Measurements from ENCODE around the gene WDFY1. TPM values are rescaled to one million over a fixed set of nuclear protein-coding genes. Genes with fewer than 3 reads are reported as not detected.

The WDFY1 gene
- total RNA-seq, 1 donor from 2014 or later, result 77.0 TPM

GRCh38 chr2:223934870-223935269 lies 10.3 kb downstream of the WDFY1 start:
- no peak overlapping the region for H3K4me3 Mint-ChIP-seq
- DNase-seq (no peak), ATAC-seq (ENCODE audit: low read depth) (no peak)
- peaks cover 18% of the 10 kb centered on the region for H3K36me3 Mint-ChIP-seq (ENCODE audit: low read depth)
- intact Hi-C loops (cut with micrococcal nuclease), result no loop called here
- H3K4me1 Mint-ChIP-seq, result peaks cover 80% of the 10 kb centered on the region
- H3K9me3 Mint-ChIP-seq, result peaks cover 5% of the 10 kb centered on the region
- ChIA-PET POLR2A (interaction anchor here (0.6 kb wide), 1 partner anchor 15 kb away, joined by 5 read pairs; no protein-coding TSS in a partner anchor), CTCF (interaction anchor here (2.0 kb wide), 1 partner anchor 33 kb away, joined by 4 read pairs; no protein-coding TSS in a partner anchor)
- H3K27ac Mint-ChIP-seq, result no peak overlapping the region
- TF ChIP-seq CTCF (IDR thresholded peaks at IDR 0.05), result no peak
- no peaks in the 10 kb centered on the region for H3K27me3 Mint-ChIP-seq

- TF ChIP-seq CTCF (IDR thresholded peaks at IDR 0.05), result no peak
These were observed 12.0 kb downstream of the WDFY1 start for GRCh38 chr2:223932816-223933800.

GRCh38 chr2:223930103-223930976 lies 14.8 kb downstream of the WDFY1 start:
- ATAC-seq (ENCODE audit: low read depth) (no peak), DNase-seq (no peak)
- no peak overlapping the region for H3K4me3 Mint-ChIP-seq
- no peaks in the 10 kb centered on the region for H3K27me3 Mint-ChIP-seq
- ChIA-PET POLR2A (interaction anchor here (0.7 to 1.3 kb wide), 2 partner anchors 8 to 22 kb away, joined by 3 to 7 read pairs; no protein-coding TSS in a partner anchor), CTCF (no interaction called here)
- no peak for TF ChIP-seq CTCF (IDR thresholded peaks at IDR 0.05)
- peak overlapping the region; percentile 2 for H3K27ac Mint-ChIP-seq
- H3K36me3 Mint-ChIP-seq (ENCODE audit: low read depth), result peaks cover 29% of the 10 kb centered on the region
- H3K9me3 Mint-ChIP-seq, result no peaks in the 10 kb centered on the region
- intact Hi-C loops (cut with micrococcal nuclease), result no loop called here
- peaks cover 61% of the 10 kb centered on the region for H3K4me1 Mint-ChIP-seq

More at GRCh38 chr2:223932816-223933800, 12.0 kb downstream of the WDFY1 start:
- Mint-ChIP-seq H3K4me3 (no peak overlapping the region), H3K4me1 (peaks cover 74% of the 10 kb centered on the region), H3K27me3 (no peaks in the 10 kb centered on the region), H3K9me3 (no peaks in the 10 kb centered on the region), H3K36me3 (ENCODE audit: low read depth) (peaks cover 13% of the 10 kb centered on the region), H3K27ac (peak overlapping the region; percentile 50)
- DNase-seq (no peak), ATAC-seq (ENCODE audit: low read depth) (no peak)
- intact Hi-C loops (cut with micrococcal nuclease), result no loop called here
- POLR2A ChIA-PET, result interaction anchor here (0.6 to 0.7 kb wide), 2 partner anchors 36 to 45 kb away, joined by 3 to 8 read pairs; no protein-coding TSS in a partner anchor
- CTCF ChIA-PET, result no interaction called here

GRCh38 chr2:223929571-223930102 lies 15.5 kb downstream of the WDFY1 start:
- ATAC-seq (ENCODE audit: low read depth) (no peak), DNase-seq (no peak)
- peaks cover 34% of the 10 kb centered on the region for H3K36me3 Mint-ChIP-seq (ENCODE audit: low read depth)
- H3K27me3 Mint-ChIP-seq, result no peaks in the 10 kb centered on the region
- ChIA-PET CTCF (no interaction called here), POLR2A (interaction anchor here (0.7 to 1.3 kb wide), 2 partner anchors 9 to 23 kb away, joined by 3 to 7 read pairs; no protein-coding TSS in a partner anchor)
- H3K27ac Mint-ChIP-seq, result peak overlapping the region; percentile 56
- no peaks in the 10 kb centered on the region for H3K9me3 Mint-ChIP-seq
- TF ChIP-seq CTCF (IDR thresholded peaks at IDR 0.05), result no peak
- H3K4me3 Mint-ChIP-seq, result no peak overlapping the region
- H3K4me1 Mint-ChIP-seq, result peaks cover 54% of the 10 kb centered on the region
- intact Hi-C loops (cut with micrococcal nuclease), result loop anchor here (2.0 kb wide), 1 partner anchor 15 kb away; no protein-coding TSS in a partner anchor
